Breast epithelium (tissue), 3 donors: ENCODE data around the gene AMACR.

Source experiments
- POLR2A ChIP-seq: fragments of 450-650 bp; IDR thresholded peaks from one replicate; pipeline ENCODE4 v1.6.1; 2016; ENCODE audit warnings: antibody characterized with exemption, mild to moderate bottlenecking, moderate library complexity
- POLR2AphosphoS5 ChIP-seq, 3 donors: sonication (generic); formaldehyde crosslinking; IDR thresholded peaks; one replicate each; pipeline ENCODE4 v1.6.1; 2017; ENCODE audit warnings: antibody characterized with exemption in 3 of 3
- TF ChIP-seq, protein P1 (sequence below), 3 donors: fragments of 450-650 bp; IDR thresholded peaks; one replicate each; pipeline ENCODE4 v1.5.1; 2016 to 2017; ENCODE audit warnings: antibody characterized with exemption in 3 of 3, mild to moderate bottlenecking in 3 of 3, moderate library complexity in 3 of 3

DNA sequence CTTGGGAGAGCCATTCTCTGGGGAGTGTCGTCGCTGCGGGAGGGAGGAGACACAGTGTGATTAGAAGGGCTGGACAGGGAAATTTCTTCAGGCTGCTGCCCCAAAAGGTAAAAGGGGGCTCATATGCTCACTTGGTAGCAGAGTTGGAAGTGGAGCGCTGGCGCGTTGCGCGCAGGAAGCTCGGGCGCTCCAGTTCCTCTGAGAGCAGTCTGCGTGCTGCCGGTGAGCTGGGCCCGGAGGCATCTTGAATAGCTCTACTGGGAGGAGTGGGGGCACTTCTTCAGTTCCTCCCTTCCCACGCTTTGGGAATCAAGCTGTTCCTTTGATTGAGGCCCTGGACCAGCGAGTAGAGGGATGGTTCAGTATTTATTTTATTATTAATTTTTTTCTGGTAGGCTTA, 69.0 kb downstream of the AMACR start:
- TF ChIP-seq, protein P1, sequence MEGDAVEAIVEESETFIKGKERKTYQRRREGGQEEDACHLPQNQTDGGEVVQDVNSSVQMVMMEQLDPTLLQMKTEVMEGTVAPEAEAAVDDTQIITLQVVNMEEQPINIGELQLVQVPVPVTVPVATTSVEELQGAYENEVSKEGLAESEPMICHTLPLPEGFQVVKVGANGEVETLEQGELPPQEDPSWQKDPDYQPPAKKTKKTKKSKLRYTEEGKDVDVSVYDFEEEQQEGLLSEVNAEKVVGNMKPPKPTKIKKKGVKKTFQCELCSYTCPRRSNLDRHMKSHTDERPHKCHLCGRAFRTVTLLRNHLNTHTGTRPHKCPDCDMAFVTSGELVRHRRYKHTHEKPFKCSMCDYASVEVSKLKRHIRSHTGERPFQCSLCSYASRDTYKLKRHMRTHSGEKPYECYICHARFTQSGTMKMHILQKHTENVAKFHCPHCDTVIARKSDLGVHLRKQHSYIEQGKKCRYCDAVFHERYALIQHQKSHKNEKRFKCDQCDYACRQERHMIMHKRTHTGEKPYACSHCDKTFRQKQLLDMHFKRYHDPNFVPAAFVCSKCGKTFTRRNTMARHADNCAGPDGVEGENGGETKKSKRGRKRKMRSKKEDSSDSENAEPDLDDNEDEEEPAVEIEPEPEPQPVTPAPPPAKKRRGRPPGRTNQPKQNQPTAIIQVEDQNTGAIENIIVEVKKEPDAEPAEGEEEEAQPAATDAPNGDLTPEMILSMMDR (IDR thresholded peaks at IDR 0.05) = no peak
- no peak for TF ChIP-seq POLR2AphosphoS5 (IDR thresholded peaks at IDR 0.05)
- TF ChIP-seq POLR2A = no peak
